HG02678 (cell line): ENCODE results near the gene ASXL1.
A peak's percentile ranks its signal among the peaks of the same experiment; 100 is the strongest.

Experiments
- ATAC-seq: cut with Tn5 transposase; IDR thresholded peaks from one replicate; pipeline ENCODE4 v1.9.1; 2021; ENCODE audit warnings: mild to moderate bottlenecking, moderate library complexity; ENCODE audit not compliant: unreplicated experiment

Gene ASXL1

DNA sequence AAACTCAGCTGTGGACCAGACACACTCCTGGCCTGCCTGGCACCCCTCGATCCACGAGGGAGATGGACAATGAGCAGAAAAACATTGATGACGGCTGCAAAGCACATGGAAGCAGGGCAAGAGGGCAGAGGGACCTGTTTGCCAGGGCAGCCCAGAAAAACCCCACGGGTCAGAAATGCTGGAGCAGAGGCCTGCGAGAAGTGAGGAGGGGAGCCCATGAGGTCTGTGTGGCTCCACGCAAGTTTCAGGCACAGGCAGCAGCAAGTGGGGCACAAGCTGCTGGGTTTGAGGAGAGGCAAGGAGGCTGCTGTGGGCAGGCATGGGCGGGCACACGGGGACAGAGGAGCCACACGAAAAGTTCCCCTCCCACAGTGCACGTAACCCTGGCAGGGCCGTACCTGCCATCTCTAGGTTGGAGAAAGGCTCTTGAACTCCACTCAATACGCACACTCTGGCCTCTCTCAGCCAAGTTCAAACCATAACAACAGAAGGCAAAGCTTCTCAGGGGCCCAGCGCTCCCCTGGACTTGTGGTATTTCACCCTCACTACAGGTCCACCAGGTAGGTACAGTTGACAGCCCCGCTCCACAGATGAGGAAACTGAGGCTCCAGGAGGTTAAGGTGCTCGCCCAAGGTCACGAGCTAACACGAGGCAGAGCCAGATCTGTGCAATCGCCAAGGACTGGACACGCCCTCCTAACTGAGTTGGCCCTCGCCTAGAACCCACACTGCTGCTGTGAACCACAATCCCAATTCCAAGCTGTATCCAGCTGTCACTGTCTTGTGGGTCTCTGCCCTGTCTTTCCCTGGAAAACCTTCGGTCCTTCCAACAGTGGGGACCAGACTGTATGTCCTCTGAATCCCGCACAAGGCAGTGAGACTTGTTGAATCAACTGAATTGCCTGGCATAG, 118.8 kb downstream of the ASXL1 start:
- no peak for ATAC-seq

DNA sequence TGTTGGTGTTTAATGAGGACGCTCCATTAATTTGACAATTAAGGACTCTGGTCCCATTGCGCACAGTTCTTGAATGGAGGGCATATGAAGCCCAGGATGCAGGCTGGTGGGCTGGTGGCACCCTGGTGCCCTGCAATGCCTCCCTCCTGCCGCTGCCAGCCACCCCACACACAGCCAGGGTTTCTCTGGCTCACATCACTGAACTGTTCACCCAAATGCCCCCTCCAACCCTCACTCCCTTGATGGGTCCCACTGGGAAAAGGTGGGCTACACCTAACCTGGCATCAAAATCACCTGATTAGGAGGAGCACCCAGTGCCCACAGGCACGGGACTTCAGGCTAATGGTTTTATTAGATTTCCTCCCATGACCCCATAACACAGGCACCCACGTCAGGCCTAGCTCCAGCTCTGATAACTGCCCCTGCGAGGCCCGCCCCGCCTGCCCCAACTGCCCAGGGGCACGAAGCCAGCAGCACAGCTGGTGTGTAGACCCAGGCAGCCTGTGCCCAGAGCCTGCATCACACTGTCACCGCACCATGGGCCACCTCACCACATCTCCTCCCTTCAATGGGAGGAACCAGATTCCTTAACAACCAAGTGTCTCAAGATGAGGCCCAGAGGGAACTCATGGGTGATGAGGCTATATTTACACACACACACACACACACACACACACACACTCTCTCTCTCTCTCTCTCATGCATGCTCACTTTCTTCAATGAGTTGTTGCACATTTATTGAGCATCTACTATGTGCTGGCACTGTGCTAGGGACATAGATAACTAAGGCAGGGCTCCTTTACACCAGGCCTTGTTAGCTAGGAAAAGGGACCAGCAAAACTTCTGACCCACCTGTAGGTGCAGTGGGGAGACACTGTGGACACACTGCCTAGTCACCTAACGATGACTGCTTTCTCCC, 119.7 kb downstream of the ASXL1 start:
- no peak for ATAC-seq

DNA sequence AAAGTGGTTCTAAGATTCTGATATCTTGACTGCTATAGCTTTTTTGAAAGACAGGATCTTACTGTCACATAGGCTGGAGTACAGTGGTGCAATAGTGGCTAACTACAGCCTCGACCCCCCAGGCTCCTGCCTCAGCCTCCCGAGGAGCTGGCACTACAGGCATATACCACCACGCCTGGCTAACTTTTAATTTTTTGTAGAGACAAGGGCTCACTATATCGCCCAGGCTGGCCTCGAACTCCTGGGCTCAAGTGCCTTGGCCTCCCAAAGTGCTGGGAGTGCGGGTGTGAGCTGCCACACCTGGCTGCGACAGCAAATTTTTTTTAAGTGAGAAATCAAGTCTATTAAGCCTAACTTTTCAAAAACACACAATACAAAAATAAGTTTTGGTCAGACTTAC, 120.4 kb downstream of the ASXL1 start:
- ATAC-seq, result no peak

DNA sequence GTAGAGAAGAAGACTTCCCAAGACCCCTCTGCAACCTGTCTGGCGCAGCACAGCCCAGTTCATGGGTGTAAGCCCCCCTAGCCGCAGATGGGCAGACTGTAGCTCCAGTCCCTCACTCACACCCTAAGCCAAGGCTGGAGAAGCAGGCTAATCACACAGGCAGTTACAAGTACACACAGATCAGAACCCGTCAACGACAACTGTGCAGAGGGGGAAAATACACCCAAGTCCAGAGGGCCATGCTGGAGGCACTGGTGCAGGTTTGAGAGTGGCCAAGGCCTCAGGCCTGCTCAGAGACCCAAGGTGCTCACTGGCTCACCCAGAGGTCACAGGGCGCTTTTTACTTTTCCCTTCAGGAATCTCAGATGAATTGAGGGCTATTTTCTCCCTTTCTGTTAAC, 120.9 kb downstream of the ASXL1 start:
- ATAC-seq, result no peak

DNA sequence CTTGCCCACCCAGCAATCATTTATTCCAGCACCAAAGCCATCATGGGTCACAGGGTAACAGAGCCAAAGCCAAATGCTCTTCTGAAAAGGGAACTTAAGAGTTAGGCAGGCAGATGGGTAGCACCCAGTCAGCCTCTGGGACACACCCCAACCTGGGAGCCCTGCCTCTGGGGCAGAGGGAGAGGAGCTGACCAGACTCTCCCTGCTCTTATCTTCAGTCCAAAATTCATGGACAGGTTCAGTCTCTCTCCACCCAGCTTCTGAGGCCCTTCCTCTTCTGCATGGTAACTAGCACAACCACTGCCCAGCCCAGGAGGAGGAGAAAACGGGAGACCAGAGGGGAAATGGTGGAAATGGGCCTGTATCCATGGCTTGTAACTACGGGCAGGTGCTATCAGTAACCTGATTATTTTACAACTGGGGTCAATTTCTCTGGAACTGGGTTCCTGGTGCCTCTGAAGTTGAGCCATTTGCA, 121.6 kb downstream of the ASXL1 start:
- ATAC-seq, result no peak

DNA sequence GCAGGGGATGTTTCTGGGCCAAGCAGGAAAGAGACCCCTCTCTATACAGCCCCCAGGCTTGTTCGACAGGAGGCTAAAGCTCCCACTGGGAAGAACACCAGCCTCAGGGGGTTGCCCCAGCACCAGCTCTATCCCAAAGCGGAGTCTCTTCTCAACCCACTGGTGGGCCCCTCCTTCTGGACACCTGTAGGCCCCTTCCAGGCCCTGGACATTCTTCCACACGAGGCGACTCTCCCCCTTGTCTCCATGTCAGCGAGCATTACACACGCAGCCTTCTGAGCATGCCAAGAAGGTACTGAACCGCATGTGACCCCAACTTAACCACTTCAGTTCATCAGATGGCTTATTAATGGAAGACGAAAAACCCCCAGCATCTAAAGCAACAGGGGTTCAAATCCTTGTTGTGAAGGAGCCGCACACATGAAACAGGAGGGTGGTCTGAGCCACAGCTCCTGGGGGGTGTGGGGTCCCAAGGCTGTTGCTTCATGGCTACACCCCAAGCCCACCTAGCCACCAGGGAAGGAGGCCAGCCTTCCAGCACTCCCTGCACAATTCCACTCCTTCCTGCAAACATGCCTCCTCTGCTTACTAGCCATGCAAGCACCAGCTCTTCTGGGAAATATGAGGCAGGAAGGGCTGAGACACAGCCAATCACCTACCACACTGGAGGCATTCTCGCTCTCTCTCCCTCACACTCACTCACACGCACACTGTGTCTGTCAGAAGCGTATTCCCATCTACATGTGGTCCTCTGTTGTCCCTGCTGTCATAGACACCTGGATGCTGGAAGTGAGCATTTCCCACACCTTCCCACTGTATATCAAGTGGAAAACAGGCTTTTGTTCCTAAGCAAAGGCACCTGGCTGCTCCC, 122.5 kb downstream of the ASXL1 start:
- ATAC-seq, result no peak

DNA sequence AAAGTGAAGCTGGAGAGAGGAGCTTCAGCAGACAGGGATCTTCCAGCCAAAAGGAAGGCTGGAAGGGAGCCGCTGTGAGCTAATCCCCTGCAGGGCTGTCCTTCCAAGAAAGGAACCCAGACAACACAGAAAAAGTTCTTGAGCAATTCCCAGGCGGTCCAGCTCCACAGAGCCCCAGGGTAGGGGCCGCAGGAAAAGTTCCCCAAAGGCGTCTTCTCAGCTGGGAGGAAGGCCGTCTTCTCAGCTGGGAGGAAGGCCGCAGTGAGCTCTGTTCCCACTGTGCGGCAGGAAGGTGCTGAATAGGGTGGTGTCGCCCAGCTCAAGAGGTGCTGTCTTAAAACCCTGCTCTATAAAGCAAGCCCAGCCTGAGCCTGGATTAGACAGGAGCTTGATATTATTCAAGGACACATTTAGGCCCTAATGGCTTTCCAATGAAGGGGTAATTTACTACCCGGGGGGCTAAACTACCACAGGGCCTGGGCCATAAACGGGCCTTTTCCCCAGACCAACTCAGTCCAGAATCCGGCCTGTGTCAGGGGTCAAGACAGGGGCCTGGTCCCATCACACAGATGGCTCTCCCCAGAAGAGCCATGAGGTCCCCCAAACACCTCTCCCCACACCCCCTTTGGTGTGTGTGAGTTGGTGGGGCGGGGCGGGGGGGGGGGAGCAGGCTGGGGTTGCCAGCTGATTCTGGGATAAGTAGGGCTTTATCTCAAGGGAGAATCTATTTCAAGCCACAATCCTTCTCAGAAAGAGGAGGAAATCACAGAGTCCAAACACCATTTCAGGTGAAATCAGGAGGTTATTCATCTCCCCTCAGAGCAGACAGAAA, 123.4 kb downstream of the ASXL1 start:
- no peak for ATAC-seq

DNA sequence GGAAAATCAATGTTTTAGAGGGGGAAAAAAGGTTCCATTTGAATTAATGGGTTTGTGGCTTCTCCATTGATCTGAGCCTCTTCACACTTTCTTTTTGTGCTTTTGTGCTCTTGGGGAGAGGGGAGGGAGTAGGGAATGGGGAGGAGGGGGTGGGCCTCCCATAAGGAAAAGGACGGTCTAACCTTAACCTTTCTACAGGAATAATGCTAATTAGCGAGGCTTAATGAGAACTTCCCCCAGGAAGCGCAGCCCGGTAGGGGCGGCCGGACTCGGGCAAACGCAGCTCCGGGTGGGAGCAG, 124.0 kb downstream of the ASXL1 start:
- ATAC-seq, result no peak

DNA sequence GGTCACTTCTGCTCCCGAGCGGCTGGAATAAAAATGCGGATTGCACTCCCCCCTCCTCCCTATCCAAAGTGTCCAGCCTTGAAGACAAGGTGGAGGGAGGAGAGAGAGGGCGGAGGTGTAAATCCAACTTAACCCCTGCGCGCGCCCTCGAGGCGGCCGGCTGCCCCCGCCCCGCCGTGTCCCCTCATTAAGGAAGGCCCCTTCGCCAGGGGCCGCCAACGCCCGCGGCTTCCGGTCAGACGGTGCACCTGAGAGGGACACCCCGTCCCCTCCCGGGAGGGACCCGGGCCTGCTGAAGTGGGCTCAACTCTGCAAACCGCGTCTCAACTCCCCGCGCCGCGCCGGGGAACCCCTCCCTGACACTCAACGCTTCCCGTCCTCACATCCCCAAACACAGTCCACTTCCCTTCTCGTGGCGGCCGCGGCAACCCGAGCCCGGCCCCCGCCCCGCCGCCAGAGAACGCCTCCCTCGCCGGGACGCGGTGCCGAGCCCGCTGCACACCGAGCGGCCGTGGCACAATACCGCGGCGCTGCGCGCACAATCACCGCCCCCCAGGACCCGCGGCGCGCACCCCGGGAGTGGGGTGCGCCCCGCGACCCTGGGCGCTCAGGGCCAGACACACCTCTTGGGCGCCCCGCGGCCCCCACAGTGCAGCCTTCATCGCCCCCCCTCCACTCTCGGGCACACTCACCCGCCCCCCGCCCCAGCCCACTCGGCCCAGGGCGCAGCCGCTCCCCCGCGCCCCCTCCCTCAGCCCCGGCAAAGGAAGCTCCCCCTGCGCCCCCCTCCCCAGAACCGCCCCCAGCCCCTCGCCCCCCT, 124.5 kb downstream of the ASXL1 start:
- ATAC-seq, result no peak

DNA sequence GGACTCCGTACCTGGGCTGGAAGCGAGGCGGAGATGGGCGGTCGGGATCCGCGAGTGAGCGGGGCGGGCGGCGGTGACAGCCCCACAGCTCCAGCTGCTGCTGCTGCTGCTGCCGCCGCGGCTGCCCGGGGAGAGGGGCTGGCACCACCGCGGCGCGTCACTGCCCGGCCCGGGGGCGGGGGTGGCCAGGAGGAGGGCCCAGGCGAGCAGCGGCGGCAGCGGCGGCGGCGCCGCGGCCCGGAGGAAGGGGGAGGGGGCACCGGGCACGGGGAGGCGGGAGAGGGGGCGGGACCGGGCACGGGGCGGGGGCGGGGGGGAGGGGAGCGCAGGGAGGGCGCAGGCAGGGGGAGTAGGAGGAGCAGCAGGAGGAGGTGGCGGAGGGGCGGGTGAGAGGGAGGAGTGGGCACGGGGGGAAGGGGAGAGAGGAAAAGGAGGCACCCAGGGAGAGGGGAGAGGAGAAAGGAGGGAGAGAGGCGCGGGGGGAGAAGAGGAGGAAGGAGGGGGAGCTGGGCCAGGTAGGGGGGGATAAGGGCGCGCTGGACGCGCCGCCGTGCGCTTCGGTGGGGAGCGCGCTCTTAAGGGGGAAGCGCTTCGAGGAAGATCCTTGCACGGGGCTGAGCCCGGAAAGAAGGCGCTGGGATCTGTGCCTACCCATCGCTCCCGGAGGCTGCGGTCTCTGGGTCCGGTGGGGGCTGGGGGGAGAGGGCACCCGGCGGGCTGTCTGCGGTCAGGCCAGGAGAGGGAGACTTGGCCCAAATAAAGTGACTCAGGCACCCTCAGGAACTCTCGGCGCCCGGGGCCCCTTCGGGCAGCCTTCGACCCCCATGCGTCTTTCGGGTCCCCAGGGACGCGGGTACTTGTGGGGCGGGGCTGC, 125.5 kb downstream of the ASXL1 start:
- no peak for ATAC-seq

DNA sequence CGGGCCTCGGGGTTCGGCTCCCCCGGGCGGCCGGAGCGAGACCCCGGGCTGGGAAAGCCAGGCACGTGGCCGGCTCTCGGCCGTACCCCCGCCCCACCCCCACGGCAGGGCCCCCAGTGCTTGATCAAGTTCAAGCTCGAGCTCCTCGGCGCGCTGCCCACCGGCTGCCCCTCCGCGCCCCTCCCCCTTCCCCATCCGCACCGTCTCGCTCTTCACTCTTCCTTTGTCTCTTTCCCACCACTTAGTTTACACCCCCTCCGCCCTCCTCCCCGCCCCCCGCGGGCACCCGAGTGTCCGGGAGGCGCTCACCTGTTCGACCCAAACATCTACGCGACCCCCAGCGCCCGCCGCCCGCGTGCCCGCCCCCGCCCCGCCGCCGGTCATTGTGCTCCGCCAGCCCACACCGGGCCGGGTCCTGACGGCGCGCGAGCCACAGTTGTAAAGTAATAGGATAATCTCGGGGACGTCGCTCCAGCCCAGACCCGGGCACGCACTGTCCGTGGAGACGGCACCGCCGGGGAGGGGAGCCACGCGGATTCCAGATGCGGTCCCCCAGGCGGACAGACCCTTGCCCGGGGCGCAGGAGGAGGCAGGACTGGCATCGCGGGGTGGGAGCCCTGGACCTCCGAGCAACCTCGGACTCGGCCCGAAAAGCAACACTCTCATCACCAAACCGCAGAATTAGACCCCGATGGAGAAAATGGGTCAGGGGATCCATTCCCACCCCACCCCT, 126.3 kb downstream of the ASXL1 start:
- no peak for ATAC-seq

DNA sequence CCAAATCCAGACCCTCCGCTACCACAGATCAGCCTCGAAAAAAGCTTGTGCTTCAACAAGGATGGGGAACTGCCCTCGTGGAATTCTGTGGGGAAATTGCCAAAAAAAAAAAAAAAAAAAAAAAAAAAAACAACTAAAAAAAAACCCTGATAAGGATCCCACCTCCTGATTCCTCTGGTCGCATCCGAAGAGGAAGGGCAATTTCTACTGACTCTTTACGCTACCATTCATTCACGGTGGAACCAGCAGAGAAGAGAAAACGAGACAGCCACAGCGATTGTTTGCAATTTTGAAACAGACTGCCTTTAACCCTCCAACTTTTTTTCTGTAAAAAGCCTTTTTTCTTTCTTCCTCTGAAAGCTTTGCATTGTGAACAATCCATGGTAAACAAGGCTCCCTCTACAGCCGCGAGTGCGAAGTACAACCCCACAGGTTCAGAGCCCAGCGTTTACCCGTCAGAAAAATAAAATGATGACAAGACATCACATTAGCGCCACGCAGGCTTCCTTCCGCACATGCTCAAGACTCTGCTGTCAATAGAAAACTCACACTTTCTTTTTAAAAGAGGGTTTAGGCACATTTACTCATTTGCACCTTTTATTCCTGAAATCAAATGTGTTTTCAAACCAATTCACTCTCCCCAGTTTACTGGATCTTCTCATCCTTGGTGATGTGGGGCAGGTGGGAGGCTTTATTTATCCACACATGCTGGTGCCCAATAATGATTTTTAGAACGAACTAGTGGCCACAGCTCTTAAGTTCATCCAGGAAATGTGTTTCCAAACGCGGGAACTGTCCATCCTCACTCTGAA, 127.0 kb downstream of the ASXL1 start:
- peak; percentile 62 for ATAC-seq

DNA sequence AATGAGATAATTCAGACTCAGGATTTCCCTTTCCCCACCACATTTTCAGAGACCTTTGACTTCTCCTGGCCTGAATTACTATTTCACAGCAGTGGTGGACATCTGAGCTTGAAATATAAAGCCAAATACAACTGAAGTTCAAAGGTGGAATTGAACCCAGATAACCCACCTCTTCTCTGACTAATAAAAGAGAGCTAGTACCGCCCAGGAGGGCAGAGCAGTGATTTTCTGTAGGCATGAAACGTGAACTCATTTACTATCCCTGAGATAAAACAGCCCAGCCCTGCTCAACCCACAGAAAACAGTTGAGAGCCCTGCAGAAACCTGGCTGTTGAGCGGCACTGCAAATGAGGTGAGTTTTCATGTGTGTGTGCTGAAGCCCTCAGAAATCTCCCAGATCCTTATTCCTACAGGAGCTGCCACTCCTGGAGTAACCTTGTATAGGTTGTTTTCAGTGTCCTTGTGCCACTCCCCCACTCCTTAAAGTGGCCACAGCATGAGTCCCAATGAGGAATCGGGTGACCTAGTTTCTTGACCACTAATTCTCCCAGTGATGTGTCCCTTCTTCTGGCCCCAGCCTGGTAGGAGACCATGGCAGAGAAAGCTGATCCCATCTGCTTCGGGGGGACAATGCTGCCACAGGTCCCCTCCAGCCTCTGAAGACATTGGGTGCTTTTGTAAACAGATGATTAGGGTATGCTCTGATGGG, 127.8 kb downstream of the ASXL1 start:
- no peak for ATAC-seq

DNA sequence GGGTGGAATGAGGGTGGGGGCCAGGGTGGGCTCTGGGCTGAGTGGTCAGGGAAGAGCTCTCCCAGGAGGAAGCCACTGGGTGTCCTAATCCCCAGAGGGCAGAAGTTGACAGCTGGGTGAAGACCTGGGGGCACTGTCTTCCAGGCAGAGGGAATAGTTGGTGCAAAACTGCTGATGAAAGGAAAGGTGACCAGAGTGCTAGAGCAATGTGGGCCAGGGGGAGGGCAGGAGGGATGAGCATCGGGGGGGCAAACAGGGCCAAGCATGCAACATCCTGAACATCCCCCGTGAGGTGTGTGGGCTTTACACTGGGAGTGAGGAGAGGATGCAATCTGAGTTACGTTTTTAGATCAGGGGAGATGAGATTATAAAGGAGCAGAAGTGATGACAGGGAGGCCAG, 129.2 kb downstream of the ASXL1 start:
- ATAC-seq, result no peak

DNA sequence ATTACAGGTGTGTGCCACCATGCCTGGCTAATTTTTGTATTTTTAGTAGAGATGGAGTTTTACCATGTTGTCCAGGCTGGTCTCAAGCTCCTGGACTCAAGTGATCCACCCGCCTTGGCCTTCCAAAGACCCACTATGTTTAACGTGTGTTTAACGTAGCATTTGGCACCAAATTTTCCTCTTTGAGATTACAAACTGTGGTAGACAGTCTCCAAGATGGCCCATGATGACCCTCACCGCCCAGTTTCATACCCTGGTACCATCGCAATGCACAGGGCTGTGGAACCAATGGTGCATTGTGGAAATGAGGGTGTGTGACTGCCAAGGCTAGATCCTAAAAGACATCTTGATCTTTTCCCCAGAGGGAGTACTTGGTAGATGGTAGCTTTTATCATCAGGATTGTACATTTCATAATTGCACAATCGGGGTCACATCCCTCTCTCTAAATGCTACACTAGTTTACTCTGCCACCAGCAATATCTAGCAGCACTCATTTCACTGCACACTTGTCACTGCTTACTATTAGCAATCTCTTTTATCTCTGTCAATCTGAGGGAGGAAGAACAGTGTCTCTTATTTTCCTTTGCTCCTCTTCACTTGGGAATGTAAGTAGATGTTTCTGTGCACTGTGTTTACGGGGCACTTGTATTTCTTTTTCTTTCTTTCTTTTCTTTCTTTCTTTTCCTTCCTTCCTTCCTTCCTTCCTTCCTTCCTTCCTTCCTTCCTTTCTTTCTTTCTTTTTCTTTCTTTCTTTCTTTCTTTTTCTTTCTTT, 130.1 kb downstream of the ASXL1 start:
- no peak for ATAC-seq
